VCaP (cell line): Measurements from ENCODE around the gene KCNC1.

Experiments used
- H3K27ac ChIP-seq: fragments of 450-650 bp; 2 replicates; pipeline ENCODE4 v1.5.1; 2017
- CTCF ChIP-seq: fragments of 450-650 bp; conservative IDR thresholded peaks from 2 replicates; pipeline ENCODE4 v1.5.1; 2017; ENCODE audit warnings: mild to moderate bottlenecking, moderate library complexity

The KCNC1 gene

GRCh38 chr11:17772704-17773600 lies 38.4 kb downstream of the KCNC1 start:
- H3K27ac ChIP-seq, result no peak overlapping the region
- TF ChIP-seq CTCF, result no peak

GRCh38 chr11:17773674-17774073 lies 39.1 kb downstream of the KCNC1 start:
- H3K27ac ChIP-seq, result no peak overlapping the region
- no peak for TF ChIP-seq CTCF

- no peak overlapping the region for H3K27ac ChIP-seq
- TF ChIP-seq CTCF, result no peak
Measured at GRCh38 chr11:17774232-17775034, 39.9 kb downstream of the KCNC1 start.

GRCh38 chr11:17775035-17775348 lies 40.4 kb downstream of the KCNC1 start:
- no peak overlapping the region for H3K27ac ChIP-seq
- no peak for TF ChIP-seq CTCF

GRCh38 chr11:17775507-17776211 lies 41.1 kb downstream of the KCNC1 start:
- no peak for TF ChIP-seq CTCF
- H3K27ac ChIP-seq, result no peak overlapping the region

- H3K27ac ChIP-seq, result no peak overlapping the region
- no peak for TF ChIP-seq CTCF
Measured at GRCh38 chr11:17776212-17776875, 41.8 kb downstream of the KCNC1 start.
